Measurements from ENCODE around the gene EPS8L3. TPM values are rescaled to one million over a fixed set of nuclear protein-coding genes. Genes with fewer than 3 reads are reported as not detected.
A peak's percentile ranks its signal among the peaks of the same experiment; 100 is the strongest.

Gene EPS8L3
- total RNA-seq, 2 experiments from 2014 or later = not detected

DNA sequence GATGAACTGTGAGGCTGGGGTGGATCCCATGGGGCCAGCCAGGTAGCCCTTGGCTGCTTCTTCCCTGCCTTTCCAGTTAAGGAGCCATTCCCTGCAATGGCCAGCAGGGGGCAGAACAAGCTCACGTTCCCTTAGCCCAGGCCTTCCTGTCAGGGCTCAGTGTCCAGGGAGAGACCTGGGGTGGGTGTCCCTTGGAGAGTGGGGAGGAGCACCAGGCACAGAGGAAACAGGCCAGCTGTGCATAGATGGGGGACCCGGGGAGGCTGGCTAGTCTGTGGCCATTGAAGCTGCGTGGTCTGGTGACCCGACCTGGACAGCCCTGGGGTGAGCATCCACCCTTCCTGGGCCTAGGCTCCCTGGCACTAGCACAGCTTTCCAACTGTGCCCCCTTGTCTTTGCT, 13.2 kb upstream of the EPS8L3 start:
- DNase-seq = peak; percentile 88
- peaks cover 10% of the 10 kb centered on the region for H3K27me3 Mint-ChIP-seq (ENCODE audit: low read depth)
- peak overlapping the region; percentile 75 for H3K27ac Mint-ChIP-seq
- peaks cover 9% of the 10 kb centered on the region for H3K9me3 Mint-ChIP-seq (ENCODE audit: insufficient read depth)
- peak; percentile 82 for ATAC-seq
- peaks cover 31% of the 10 kb centered on the region for H3K4me1 Mint-ChIP-seq (ENCODE audit: low read depth)
- ChIA-PET CTCF (interaction anchor here (0.7 to 27.2 kb wide), 56 partner anchors 12 to 283 kb away, joined by 3 to 1017 read pairs (median 4); partner anchors contain the start of genes AHCYL1, GNAI3 and GSTM4), POLR2A (interaction anchor here (0.8 to 3.2 kb wide), 3 partner anchors 135 to 228 kb away, joined by 3 to 32 read pairs (median 7); partner anchors contain the start of genes AHCYL1 and GNAI3)
- H3K36me3 Mint-ChIP-seq (ENCODE audit: low read depth) = peaks cover 13% of the 10 kb centered on the region
- H3K4me3 Mint-ChIP-seq = no peak overlapping the region

DNA sequence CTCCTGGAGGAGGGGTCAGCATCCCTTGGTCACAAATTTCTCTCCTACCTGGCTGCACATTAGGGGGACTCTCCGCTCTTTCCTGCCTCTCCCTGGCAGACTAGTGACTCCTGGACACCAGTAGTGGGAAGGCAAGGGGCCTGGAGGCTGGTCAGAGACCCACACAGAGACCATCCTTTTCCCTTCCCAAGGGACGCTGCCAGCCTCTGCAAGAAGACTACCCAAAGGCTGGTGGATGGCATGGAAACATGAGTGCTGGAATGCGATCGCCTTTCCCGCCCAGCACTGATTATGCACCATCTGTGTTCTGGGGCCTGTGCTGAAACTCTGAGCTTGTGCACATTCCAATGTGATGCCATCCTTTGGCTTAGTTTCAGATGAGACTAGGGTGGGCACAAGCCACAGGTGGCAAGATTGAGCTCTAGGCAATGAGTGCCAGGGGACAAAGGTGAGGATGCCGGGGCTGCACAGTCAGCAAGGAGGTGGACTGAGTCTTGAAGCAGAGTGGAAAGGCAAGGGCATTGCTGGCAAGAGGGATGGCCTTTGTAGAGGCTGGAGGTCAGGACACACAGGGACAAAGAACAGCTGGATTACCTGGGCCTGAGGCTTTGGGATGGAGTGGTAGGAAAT, 12.6 kb upstream of the EPS8L3 start:
- ATAC-seq (peak; percentile 4), DNase-seq (no peak)
- Mint-ChIP-seq H3K9me3 (ENCODE audit: insufficient read depth) (peaks cover 9% of the 10 kb centered on the region), H3K36me3 (ENCODE audit: low read depth) (peaks cover 9% of the 10 kb centered on the region), H3K27ac (peak overlapping the region; percentile 75), H3K27me3 (ENCODE audit: low read depth) (peaks cover 10% of the 10 kb centered on the region), H3K4me1 (ENCODE audit: low read depth) (peaks cover 31% of the 10 kb centered on the region), H3K4me3 (no peak overlapping the region)
- ChIA-PET POLR2A (interaction anchor here (0.8 to 3.2 kb wide), 3 partner anchors 136 to 227 kb away, joined by 3 to 32 read pairs (median 7); partner anchors contain the start of genes AHCYL1 and GNAI3), CTCF (interaction anchor here (0.7 to 27.2 kb wide), 44 partner anchors 11 to 284 kb away, joined by 3 to 1017 read pairs (median 6); partner anchors contain the start of genes AHCYL1, GNAI3 and GSTM4)

DNA sequence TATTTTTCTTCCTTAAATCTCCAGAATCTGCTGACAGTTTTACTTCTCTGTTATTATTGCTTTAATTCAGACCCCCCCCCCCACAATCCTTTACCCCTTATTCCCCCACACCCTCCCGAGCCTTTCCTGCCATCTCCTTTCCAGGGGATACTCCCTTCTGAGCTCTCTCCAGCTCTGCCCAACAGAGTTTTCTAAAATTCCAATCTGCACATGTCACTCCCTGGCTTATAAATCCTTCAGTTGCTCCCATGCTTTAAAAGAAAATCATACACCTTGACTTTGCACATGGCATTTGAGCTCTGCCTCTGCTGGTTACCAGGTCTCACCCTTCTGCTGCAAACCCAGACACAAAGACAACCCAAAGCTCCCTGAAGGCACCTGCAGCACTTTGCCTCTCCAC, 11.7 kb upstream of the EPS8L3 start:
- ChIA-PET POLR2A (interaction anchor here (1.5 to 2.0 kb wide), 3 partner anchors 135 to 227 kb away, joined by 4 to 9 read pairs (median 7); partner anchors contain the start of genes AHCYL1 and GNAI3), CTCF (interaction anchor here (1.4 to 27.2 kb wide), 18 partner anchors 14 to 255 kb away, joined by 3 to 1017 read pairs (median 12); partner anchors contain the start of genes AHCYL1 and GNAI3)
- Mint-ChIP-seq H3K36me3 (ENCODE audit: low read depth) (peaks cover 1% of the 10 kb centered on the region), H3K9me3 (ENCODE audit: insufficient read depth) (peaks cover under 1% of the 10 kb centered on the region), H3K4me3 (no peak overlapping the region), H3K27me3 (ENCODE audit: low read depth) (peaks cover 10% of the 10 kb centered on the region), H3K27ac (no peak overlapping the region), H3K4me1 (ENCODE audit: low read depth) (peaks cover 31% of the 10 kb centered on the region)
- DNase-seq (no peak), ATAC-seq (no peak)

DNA sequence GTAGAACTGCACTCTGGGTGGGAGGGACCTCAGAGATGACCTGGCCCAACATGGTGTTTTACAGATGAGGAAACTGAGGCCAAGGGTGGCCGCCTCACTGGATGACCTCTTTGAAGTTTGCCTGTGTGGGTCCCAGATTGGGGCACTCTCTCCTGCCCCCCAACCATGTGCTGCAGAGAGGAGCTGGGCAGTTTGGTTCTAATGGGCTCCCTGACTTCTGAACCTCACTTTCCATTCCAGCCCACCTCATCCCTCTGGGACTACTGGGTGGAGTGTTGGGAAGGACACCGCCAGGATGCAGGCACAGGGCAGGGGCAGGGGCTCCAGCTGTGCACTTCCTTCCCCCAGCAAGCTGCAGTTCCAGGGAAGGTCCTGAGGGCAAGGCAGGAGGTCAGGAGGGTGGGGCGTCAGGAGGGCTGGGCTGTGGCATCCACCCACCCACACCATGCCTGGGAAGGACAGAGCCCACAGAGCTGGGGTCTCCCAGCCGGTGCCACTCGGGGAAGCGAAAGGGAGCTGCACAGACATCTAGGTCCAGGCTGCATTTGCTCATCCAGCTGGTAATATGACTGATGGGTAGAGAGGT, 10.3 kb upstream of the EPS8L3 start:
- CTCF ChIA-PET = interaction anchor here (0.6 to 27.2 kb wide), 38 partner anchors 9 to 256 kb away, joined by 3 to 1017 read pairs (median 4); partner anchors contain the start of genes AHCYL1, GNAI3, GSTM1 and GSTM4
- peaks cover 10% of the 10 kb centered on the region for H3K27me3 Mint-ChIP-seq (ENCODE audit: low read depth)
- DNase-seq (no peak), ATAC-seq (no peak)
- H3K36me3 Mint-ChIP-seq (ENCODE audit: low read depth) = no peaks in the 10 kb centered on the region
- POLR2A ChIA-PET = interaction anchor here (1.0 to 2.0 kb wide), 4 partner anchors 17 to 226 kb away, joined by 3 to 9 read pairs (median 6); partner anchors contain the start of genes AHCYL1 and GNAI3
- H3K9me3 Mint-ChIP-seq (ENCODE audit: insufficient read depth) = no peaks in the 10 kb centered on the region
- no peak overlapping the region for H3K4me3 Mint-ChIP-seq
- no peak overlapping the region for H3K27ac Mint-ChIP-seq
- H3K4me1 Mint-ChIP-seq (ENCODE audit: low read depth) = peaks cover 31% of the 10 kb centered on the region

DNA sequence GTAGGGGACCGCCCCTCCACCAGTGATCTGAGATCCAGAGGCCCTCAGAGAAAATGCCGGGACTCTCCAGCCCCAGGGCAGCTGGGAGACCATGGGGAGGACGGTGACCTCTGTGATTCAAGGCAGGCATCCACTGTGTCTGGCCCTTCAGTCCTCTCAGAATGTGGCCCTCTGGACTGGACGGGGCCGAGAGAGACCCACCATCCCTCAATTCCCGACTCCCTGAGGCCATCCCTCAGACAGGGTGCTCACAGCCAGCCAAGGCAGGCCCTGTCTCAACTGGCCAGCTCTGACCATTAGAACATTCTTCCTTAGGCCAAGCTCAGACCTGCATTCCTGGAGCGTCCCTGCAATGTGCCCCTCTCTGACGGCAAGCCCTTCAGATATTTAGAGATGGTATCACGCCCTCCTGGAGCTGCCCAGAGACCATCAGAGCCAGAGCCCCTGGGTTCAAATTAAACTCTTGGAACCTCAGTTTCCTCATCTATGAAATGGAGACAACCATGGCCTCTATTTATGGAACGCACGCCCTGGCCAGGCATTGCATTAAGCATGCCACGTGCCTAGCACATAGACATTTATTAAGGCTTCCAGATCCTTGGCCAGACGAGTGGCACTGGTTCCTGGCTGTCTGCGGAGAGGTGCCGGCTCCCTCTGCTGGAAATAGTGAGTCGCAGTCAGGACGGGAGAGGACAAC, 9.6 kb upstream of the EPS8L3 start:
- no peaks in the 10 kb centered on the region for H3K9me3 Mint-ChIP-seq (ENCODE audit: insufficient read depth)
- peaks cover 27% of the 10 kb centered on the region for H3K4me1 Mint-ChIP-seq (ENCODE audit: low read depth)
- ChIA-PET CTCF (interaction anchor here (0.6 to 27.2 kb wide), 23 partner anchors 16 to 237 kb away, joined by 3 to 1017 read pairs (median 4); partner anchors contain the start of genes AHCYL1, GNAI3, GSTM1 and GSTM4), POLR2A (interaction anchor here (1.5 kb wide), 1 partner anchor 224 kb away, joined by 5 read pairs; the partner anchor contains the start of gene GNAI3)
- H3K4me3 Mint-ChIP-seq = no peak overlapping the region
- H3K27me3 Mint-ChIP-seq (ENCODE audit: low read depth) = peaks cover 10% of the 10 kb centered on the region
- no peak overlapping the region for H3K27ac Mint-ChIP-seq
- DNase-seq = peak; percentile 85
- no peaks in the 10 kb centered on the region for H3K36me3 Mint-ChIP-seq (ENCODE audit: low read depth)
- peak; percentile 90 for ATAC-seq

DNA sequence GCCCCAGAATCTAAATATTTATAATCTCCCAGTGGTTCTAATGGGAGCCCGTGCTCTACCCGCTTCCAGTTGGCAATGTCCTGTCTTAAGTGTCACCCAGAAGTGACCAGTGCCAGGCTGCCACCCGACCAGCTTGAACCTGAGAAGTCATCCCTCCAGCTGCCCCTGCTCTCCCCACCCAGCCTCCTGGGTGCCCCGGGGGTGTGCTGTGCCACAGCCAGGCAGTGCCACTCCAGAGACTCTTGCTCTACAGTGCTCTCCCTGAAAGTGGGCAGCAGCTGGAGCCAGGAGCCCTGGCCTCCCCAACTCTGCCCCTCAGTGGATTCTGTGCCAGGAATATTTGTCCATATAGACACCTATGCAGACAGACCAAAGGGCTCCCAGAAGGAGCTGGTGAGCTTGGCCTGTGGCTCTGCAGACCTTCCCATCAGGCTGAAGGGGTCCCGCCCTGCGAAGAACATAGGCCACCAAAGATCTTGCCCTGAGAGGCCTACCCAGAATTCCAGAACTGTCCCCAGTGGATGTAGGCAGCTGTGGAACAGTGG, 9.0 kb upstream of the EPS8L3 start:
- no peak overlapping the region for H3K27ac Mint-ChIP-seq

DNA sequence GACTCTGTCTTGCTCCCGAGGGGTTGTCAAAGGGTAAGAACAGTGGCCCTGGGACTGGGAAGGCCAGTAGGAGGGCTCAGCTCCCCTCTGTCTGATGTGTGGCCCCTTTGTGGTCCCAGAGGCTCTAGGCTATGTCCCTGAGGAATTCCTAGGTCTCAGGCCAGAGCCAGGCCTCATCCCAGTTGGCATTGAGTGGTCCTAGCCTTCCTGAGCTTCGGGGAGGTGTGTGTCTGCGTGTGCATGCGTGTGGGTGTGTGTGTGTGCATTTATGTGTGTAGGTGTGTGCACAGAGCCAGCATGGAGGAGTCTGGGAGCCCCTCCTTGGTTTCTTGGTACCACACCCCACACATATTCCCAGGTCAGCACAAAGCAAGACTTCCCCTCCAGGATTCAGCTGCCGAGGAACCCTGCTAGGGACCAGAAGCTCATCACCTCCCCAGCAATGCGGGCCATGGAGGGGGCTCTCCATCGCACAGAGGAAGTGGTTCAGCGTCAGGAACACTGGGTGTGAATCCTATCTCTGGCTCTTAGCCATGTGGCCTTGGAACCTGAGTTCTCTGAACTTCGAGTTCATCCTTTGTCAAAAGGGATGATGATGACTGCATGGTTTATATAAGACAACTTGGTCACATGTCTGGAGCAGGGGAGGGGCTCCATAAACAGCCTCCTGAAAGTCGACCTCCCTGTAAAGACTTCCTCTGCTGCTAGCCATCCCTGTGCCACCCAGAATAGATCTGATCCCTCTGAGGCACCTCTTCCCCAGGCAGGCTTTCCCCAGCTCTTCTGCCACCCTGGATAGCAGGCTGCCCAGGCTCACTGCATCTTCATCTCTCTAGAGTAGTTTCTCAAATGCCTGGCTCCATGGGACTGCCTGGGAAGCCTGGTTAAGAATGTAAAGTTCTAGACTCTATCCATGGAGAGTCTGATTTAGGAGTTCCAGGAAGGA, 8.3 kb upstream of the EPS8L3 start:
- no peak for DNase-seq
- ATAC-seq = no peak
- Mint-ChIP-seq H3K27me3 (ENCODE audit: low read depth) (peaks cover 10% of the 10 kb centered on the region), H3K4me3 (no peak overlapping the region), H3K36me3 (ENCODE audit: low read depth) (no peaks in the 10 kb centered on the region), H3K4me1 (ENCODE audit: low read depth) (peaks cover 16% of the 10 kb centered on the region), H3K9me3 (ENCODE audit: insufficient read depth) (no peaks in the 10 kb centered on the region), H3K27ac (no peak overlapping the region)
- ChIA-PET POLR2A (interaction anchor here (1.5 kb wide), 1 partner anchor 223 kb away, joined by 5 read pairs; the partner anchor contains the start of gene GNAI3), CTCF (interaction anchor here (1.1 to 27.2 kb wide), 8 partner anchors 18 to 240 kb away, joined by 3 to 1017 read pairs (median 42); partner anchors contain the start of gene AHCYL1)

More for the DNA sequence above, 9.0 kb upstream of the EPS8L3 start:
- CTCF ChIA-PET = interaction anchor here (0.6 to 27.2 kb wide), 12 partner anchors 17 to 238 kb away, joined by 3 to 1017 read pairs (median 46); partner anchors contain the start of genes AHCYL1 and GNAI3
- ATAC-seq = no peak
- H3K4me1 Mint-ChIP-seq (ENCODE audit: low read depth) = peaks cover 23% of the 10 kb centered on the region
- H3K4me3 Mint-ChIP-seq = no peak overlapping the region
- DNase-seq = no peak
- no peaks in the 10 kb centered on the region for H3K36me3 Mint-ChIP-seq (ENCODE audit: low read depth)
- H3K27me3 Mint-ChIP-seq (ENCODE audit: low read depth) = peaks cover 10% of the 10 kb centered on the region
- POLR2A ChIA-PET = interaction anchor here (1.5 kb wide), 1 partner anchor 224 kb away, joined by 5 read pairs; the partner anchor contains the start of gene GNAI3
- no peaks in the 10 kb centered on the region for H3K9me3 Mint-ChIP-seq (ENCODE audit: insufficient read depth)

DNA sequence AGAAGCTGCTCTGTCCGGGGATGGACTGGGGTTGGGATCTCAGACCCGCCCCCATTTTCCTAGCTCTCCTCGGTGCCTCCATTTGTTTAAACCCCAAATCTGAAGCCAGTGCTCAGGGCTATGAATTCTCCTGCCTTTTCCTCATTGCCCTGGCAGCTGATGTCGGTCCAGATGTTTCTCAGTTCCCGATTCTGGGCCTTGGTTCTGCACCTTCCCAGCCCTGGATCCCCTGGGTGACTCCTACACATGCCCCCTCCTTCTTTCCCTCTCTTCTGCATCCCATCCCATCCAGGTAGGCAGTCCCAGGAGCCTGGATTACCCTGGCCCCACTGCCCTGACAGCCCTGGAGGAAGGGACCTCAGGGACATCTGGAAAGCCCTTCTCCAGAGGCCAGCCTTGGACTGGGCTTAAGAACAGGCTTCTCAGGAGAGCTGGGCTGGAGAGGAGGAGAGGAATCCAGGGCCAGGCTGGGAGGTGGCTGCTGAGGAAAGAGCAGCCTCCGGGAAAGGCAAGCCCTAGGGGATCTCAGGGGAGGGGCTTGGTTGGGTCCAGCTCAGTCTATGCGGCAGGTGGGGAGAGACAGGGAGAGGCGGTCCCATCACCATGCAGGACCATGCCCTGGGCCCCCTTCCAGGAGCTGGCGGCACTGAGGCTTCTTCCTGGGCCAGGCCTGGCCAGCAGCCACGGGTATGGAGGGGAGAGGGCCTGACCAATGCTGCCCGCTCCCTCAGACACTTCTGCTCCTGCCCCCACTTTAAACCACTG, 6.8 kb upstream of the EPS8L3 start:
- no peak for ATAC-seq
- Mint-ChIP-seq H3K4me1 (ENCODE audit: low read depth) (peaks cover 11% of the 10 kb centered on the region), H3K4me3 (no peak overlapping the region), H3K27ac (no peak overlapping the region), H3K27me3 (ENCODE audit: low read depth) (peaks cover 5% of the 10 kb centered on the region), H3K36me3 (ENCODE audit: low read depth) (no peaks in the 10 kb centered on the region), H3K9me3 (ENCODE audit: insufficient read depth) (no peaks in the 10 kb centered on the region)
- no peak for DNase-seq
- ChIA-PET POLR2A (no interaction called here), CTCF (interaction anchor here (1.4 to 27.2 kb wide), 6 partner anchors 20 to 238 kb away, joined by 4 to 1017 read pairs (median 82); partner anchors contain the start of gene AHCYL1)

DNA sequence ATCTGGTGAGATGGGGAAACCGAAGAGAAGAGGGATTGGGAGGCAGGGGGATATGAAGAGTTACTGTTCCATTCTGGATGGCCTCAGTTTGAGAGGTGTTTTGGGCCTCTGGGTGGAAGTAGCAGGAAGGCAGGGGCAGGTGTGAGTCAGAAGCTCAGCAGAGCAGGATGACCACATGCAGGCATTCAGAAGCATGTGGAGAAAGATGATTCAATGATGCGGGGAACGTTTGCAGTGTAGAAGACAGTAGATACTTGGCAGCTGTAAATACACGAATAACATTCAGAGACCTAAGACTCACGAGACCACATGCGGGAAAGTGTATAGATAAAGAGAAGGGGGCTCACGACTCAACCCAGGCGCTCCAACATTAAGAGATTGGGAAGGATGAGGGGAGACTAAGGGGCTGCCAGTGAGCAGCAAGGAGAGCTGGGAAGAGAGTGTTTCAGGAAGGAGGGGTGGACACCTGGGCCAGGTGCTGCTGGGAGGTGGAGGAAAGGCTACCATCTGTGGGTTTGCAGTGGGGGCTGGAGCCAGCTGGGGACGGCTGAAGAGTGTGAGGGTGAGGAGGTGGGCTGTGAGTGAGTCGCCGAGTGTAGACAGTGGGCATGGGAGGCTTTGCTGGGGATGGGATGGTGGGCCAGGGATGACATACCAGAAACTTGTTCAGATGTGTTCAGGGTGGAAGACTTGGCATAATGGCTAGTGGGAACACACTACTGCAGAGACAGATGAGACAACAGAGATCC, 5.8 kb upstream of the EPS8L3 start:
- H3K36me3 Mint-ChIP-seq (ENCODE audit: low read depth) = no peaks in the 10 kb centered on the region
- H3K4me3 Mint-ChIP-seq = no peak overlapping the region
- ATAC-seq (no peak), DNase-seq (no peak)
- no peaks in the 10 kb centered on the region for H3K9me3 Mint-ChIP-seq (ENCODE audit: insufficient read depth)
- H3K27me3 Mint-ChIP-seq (ENCODE audit: low read depth) = no peaks in the 10 kb centered on the region
- no peak overlapping the region for H3K27ac Mint-ChIP-seq
- ChIA-PET CTCF (interaction anchor here (7.4 to 27.2 kb wide), 3 partner anchors 129 to 224 kb away, joined by 88 to 1017 read pairs (median 340); partner anchors contain the start of gene AHCYL1), POLR2A (interaction anchor here (0.6 kb wide), 1 partner anchor 14 kb away, joined by 3 read pairs; no protein-coding TSS in a partner anchor)
- H3K4me1 Mint-ChIP-seq (ENCODE audit: low read depth) = peaks cover 11% of the 10 kb centered on the region
